GM21786 (cell line): ENCODE results near the gene SF3B4.
"Not testable (repeated sequence)": the region's sequence is repeated elsewhere in the genome, so short reads cannot be mapped to it uniquely, and the experiment has no call there.

ENCODE experiments used
- ATAC-seq: cut with Tn5 transposase; IDR thresholded peaks from one replicate; pipeline ENCODE4 v1.9.1; 2021; ENCODE audit not compliant: unreplicated experiment

The SF3B4 gene

GRCh38 chr1:149888999-149889289 lies 38.7 kb downstream of the SF3B4 start:
- no peak for ATAC-seq

- peak; percentile 14 for ATAC-seq
Observed at GRCh38 chr1:149888247-149888998, 39.2 kb downstream of the SF3B4 start.

- peak; percentile 45 for ATAC-seq
Observed at GRCh38 chr1:149887456-149888246, 40.0 kb downstream of the SF3B4 start.

GRCh38 chr1:149887196-149887455 lies 40.5 kb downstream of the SF3B4 start:
- ATAC-seq, result not testable (repeated sequence)

- ATAC-seq, result peak; percentile 55
Observed at GRCh38 chr1:149886396-149887195, 41.0 kb downstream of the SF3B4 start.

GRCh38 chr1:149886121-149886395 lies 41.5 kb downstream of the SF3B4 start:
- not testable (repeated sequence) for ATAC-seq

GRCh38 chr1:149885339-149886120 lies 42.1 kb downstream of the SF3B4 start:
- no peak for ATAC-seq

- no peak for ATAC-seq
Observed at GRCh38 chr1:149884433-149885338, 42.9 kb downstream of the SF3B4 start.

GRCh38 chr1:149883598-149884247 lies 43.9 kb downstream of the SF3B4 start:
- ATAC-seq, result no peak

GRCh38 chr1:149881876-149882275 lies 45.7 kb downstream of the SF3B4 start:
- ATAC-seq, result no peak

GRCh38 chr1:149879556-149879955 lies 48.0 kb downstream of the SF3B4 start:
- no peak for ATAC-seq

GRCh38 chr1:149877211-149877946 lies 50.2 kb downstream of the SF3B4 start:
- ATAC-seq, result no peak
